Smooth muscle cell of the brain vasculature (primary cell): Measurements from ENCODE around the gene CLEC4C.
"Not testable (repeated sequence)": the region's sequence is repeated elsewhere in the genome, so short reads cannot be mapped to it uniquely, and the experiment has no call there.

Experiments
- DNase-seq: peaks from one replicate; pipeline ENCODE4 v3.0.0-alpha.2; 2012; ENCODE audit warnings: low read depth, low spot score

Gene CLEC4C, protein sequence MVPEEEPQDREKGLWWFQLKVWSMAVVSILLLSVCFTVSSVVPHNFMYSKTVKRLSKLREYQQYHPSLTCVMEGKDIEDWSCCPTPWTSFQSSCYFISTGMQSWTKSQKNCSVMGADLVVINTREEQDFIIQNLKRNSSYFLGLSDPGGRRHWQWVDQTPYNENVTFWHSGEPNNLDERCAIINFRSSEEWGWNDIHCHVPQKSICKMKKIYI

DNA sequence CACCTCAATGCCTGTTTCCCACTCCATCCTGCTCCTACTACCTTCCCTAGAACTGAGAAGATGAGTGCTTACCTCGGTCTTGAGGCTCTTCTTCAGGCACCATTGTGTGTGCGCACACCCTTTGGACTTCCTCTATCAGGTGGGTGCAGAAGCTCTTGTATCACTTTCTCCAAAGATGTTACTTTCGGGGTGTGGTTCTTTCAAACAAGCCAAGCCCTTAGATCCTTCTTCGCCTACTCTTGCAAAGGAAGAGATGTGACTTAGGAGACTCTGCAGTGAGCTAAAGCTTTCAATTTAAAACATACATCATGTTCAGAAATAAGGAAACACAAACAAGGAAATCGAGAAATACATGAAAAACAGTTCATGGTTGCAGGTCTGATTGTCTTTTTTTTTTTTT is at the start of gene CLEC4C:
CLEC4C (minus strand) TSS at position 130 of the 400 bp plus-strand sequence; CDS start at position 103, 27 bp downstream.
- DNase-seq, result no peak

DNA sequence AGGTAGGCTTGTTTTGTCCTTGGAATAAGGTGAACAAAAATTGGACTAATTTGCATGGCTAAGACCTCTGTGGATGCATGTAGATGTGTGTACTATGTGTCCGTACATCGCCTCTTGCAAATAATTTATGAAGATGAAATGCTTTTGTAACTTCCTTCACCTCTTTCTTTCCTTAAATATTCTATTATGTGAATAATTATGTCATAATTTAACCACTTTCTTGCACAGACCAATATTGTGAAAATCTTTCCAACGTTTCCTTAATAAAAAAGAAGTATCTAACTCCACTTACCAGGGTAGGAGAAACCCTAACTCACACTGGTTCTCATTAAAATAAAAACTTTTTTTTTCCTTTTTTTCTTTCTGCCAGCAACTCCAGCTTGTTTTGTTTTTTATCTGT is 46.0 kb upstream of the CLEC4C start:
- no peak for DNase-seq

DNA sequence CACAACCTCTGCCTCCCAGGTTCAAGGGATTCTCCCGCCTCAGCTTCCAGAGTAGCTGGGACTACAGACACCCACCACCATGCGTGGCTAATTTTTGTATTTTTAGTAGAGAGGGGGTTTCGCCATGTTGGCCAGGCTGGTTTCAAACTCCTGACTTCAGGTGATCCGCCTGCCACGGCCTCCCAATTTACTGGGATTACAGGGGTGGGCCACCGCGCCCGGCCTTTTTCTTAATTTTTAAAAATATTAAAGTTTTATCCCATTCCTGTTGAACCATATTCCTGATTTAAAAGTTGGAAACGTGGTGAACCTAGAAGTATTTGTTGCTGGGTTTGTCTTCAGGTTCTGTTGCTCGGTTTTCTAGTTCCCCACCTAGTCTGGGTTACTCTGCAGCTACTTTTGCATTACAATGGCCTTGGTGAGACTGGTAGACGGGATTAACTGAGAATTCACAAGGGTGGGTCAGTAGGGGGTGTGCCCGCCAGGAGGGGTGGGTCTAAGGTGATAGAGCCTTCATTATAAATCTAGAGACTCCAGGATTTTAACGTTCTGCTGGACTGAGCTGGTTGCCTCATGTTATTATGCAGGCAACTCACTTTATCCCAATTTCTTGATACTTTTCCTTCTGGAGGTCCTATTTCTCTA is 41.8 kb upstream of the CLEC4C start, which contains the start of gene NANOG:
NANOG (plus strand) TSS at position 519 of the 645 bp plus-strand sequence. CDS start 213 bp downstream, outside the sequence.
- not testable (repeated sequence) for DNase-seq

DNA sequence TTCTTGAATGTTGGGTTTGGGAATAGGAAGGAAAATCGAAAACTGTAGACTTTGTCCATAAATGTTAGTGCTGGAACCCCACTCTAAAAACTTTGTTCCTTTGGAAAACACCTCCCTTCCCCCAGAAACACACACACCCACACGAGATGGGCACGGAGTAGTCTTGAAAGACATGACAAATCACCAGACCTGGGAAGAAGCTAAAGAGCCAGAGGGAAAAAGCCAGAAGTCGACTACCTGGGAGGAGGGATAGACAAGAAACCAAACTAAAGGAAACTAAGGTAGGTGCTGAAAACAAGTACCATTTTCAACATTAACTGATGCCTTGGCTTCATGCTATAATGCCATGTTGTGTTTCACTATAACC is 41.1 kb upstream of the CLEC4C start:
- DNase-seq, result no peak

DNA sequence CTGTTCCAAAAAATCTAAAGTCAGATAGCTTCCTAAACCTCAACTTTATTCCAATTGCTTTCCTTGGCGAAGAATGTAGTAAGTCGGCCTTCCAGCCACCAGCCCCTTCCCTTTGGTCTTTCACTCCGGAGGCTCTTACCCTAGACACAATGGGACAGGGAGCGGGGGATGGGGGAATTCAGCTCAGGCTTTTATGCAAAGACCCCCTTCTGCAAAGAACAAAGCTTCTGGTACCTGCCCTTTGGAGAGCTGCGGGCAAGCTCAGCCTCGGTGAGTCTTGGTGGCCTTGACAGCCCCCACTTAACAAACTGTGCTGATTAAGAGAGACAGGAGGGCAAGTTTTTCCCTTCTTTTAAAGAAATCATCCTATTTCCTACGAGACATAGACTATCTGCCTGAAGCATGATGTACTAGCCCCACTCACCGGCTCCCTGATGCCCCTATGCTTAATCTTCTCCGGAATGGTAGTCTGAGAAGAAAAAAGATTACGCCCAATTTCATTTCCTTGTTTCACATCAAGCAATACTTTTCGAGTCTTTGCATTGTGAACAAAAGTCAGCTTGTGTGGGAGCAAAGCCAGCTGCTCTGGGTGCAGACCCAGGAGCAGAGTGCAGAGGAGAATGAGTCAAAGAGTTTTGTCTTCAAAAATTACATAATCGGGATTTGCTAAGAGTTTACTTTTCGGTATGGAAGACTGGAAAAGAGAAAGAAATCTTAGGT is 40.6 kb upstream of the CLEC4C start:
- DNase-seq, result no peak

DNA sequence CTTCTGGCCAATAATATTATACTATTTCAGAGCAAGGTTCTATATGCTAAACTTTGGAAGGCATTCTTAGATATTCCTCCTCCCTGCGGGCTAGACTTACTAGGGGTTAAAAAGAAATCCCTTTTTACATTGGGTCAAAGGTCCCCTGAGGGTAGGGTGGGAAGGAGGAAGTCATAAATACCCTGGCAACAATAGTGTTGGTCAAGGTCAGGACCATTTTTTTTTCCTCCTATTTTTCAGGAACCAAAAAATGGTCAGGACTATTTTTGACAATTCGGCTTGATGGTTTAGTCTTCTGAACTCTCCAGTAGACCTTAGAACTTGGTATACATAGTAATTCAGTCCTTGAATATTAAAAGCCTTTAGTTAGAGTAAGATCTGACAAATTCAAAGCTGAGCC is 37.5 kb upstream of the CLEC4C start:
- DNase-seq, result no peak

DNA sequence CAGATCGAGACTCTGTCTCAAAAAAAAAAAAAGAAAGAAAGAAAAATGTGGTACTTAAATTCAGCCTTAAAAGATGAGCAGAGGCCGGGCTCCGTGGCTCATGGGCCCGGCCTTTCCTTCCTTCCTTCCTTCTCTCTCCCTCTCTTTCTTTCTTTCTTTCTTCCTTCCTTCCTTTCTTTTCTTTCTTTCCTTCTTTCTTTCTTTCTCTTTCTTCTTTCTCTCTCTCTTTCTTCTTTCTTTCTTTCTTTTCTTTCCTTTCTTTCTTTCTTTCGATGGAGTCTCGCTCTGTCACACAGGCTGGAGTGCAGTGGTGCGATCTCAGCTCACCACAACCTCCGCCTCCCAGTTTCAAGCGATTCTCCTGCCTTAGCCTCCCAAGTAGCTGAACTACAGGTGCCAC is 36.3 kb upstream of the CLEC4C start:
- DNase-seq, result not testable (repeated sequence)

DNA sequence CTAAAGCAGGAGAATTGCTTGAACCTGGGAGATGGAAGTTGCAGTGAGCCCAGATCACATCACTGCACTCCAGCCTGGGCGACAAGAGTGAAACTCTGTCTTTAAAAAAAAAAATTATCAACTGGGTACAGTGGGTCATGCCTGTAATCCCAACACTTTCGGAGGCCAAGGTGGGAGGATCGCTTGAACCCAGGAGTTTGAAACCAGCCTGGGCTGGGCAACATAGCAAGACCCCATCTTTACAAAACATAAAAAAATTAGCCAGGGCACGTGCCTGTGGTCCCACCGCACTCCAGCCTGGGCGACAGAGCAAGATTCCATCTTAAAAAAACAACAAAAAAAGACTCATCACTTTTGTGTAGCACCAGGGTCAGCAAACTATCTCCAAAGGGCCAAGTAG is 34.9 kb upstream of the CLEC4C start:
- DNase-seq, result no peak

DNA sequence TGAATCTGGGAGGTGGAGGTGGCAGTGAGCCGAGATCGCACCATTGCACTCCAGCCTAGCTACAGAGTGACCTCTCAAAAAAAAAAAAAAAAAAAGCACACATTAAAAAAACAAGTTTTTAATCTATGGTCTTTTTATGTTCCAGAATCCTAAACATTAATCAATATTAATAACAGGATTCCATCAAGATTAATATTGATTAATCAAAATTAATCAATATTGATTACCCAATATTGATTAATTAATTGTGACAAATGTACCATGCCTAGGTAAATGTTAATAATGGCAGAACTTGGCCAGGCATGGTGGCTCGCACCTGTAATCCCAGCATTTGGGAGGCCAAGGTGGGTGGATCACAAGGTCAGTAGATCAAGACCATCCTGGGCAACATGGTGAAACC is 34.1 kb upstream of the CLEC4C start:
- DNase-seq, result no peak

DNA sequence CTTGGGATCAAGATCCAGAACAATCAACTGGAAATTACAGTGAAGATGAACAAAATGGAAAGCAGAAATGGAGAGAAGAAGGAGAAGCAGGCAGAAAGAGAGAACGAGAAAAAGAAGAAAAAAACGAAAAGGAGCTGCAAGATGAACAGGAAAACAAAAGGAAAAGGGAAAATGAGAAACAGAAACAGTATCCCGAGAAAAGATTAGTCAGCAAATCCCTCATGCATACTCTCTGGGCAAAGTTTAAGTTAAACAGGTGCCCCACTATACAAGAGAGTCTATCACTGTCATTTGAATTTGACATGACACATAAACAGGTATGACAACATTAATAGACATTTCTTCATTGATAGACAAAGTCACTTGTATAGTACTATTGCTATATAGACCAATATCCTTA is 22.8 kb upstream of the CLEC4C start:
- no peak for DNase-seq

DNA sequence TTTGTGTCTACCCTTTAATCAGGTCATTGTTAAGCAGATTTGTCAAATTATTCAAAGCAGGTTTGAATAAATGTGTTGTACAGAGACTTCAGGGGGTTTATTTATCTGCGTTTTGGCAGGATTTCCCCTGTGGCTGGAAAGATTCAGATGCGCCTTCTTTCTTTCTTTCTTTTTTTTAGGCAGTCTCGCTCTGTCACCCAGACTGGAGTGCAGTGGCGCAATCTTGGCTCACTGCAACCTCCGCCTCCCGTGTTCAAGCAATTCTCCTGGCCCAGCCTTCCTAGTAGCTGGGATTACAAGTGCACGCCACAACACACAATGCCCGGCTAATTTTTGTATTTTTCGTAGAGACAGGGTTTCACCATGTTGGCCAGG is 11.6 kb upstream of the CLEC4C start:
- DNase-seq, result no peak

DNA sequence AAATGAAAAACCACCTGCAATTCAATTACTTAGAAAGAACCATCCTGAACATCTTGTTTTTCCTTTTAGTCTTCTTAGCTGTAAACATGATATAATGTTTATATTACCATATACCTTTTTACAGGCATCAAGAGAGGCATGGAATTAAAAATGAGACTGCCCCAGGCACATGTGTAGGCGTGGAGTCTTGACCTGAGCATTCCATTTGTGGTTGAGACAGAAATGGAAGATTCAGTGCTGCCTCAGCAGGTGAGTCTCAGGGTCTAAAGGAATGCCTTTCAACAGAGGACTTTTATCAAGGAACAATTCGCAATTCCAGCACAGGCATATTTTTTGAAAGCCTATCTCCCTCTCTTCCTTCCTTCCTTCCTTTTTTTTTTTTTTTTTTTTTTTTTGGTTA is 9.8 kb upstream of the CLEC4C start:
- DNase-seq, result no peak

DNA sequence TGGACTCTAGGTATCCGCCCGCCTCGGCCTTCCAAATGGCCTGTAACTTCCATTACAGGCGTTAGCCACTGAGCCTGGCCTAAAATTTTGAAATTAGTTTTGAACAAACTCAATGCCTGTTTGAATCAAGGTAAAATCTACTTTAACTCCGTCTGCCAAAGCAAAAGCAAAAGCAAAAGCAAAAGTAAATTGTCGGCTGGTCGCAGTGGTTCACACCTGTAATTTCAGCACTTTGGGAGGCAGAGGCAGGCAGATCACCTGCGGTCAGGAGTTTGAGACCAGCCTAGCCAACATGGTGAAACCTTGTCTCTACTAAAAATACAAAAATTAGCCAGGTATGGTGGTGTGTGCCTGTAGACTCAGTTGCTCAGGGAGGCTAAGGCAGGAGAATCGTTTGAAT is 8.5 kb upstream of the CLEC4C start:
- DNase-seq, result not testable (repeated sequence)

DNA sequence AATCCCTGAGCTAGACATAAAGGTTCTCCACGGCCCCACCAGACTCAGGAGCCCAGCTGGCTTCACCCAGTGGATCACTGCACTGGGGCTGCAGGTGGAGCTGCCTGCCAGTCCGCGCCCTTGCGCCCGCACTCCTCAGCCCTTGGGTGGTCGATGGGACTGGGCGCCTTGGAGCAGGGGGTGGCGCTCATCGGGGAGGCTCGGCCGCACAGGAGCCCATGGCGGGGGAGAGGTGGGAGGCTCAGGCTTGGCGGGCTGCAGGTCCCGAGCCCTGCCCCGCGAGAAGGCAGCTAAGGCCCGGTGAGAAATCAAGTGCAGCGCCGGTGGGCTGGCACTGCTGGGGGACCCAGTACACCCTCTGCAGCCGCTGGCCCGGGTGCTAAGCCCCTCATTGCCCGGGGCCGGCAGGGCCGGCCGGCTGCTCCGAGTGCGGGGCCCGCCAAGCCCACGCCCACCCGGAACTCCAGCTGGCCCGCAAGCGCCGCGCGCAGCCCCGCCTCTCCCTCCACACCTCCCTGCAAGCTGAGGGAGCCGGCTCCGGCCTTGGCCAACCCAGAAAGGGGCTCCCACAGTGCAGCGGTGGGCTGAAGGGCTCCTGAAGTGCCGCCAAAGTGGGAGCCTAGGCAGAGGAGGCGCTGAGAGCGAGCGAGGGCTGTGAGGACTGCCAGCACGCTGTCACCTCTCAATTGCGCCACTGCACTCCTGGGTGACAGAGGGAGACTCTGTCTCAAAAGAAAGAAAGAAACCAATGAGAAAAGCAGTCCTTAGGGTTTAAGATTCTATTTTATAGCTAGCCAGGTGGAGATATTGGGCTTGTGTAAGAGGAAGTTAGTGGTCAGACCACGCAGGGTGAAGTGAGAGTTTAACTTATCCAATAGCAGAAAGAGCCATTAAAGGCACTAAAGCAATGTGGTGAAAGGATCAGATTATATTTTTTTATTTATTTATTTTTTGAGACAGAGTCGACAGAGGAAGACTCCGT is 5.1 kb upstream of the CLEC4C start:
- not testable (repeated sequence) for DNase-seq

DNA sequence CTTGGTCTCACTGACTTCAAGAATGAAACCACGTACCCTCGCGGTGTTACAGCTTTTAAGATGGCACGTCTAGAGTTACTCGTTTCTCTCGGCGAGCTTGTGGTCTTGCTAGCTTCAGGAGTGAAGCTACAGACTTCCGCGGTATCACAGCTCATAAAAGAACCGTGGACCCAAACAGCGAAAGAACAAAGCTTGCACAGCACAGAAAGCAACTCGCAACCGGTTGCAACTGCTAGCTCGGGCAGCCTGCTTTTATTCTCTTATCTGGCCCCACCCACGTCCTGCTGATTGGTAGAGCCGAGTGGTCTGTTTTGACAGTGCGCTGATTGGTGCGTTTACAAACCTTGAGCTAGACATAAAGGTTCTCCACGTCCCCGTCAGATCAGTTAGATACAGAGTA is 4.2 kb upstream of the CLEC4C start:
- no peak for DNase-seq

DNA sequence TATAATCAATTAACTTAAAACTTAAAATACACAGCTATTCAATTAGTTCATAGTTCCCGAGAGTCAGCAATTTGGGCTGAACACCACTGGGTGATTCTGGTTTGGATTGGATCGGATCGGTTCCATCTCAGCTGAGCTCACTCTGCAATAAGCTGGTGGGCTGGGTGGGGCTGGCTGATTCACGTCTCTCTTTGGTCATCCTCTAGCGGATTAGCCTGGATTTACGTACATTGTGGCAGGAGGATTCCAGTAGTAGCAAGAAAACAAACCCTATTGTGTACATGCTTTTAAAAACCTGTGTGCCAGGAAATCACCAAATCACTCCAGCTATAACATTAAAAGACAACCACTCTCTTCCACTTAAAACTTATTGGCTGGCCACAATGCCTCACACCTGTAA is 3.2 kb upstream of the CLEC4C start:
- no peak for DNase-seq

DNA sequence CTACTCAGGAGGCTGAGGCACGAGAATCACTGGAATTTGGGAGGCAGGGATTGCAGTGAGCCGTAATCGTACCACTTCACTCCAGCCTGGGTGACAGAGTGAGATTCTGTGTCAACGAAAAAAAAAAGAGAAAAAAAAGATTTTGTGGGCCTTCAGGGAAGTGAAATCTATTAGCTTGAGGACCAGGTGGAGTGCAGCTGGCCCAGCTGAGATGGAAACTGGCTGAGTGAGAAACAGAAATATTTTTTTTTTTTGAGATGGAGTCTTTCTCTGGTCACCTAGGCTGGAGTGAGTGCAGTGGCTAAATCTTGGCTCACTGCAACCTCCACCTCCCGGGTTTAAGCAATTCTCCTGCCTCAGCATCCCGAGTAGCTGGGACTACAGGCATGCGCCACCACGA is 2.3 kb upstream of the CLEC4C start:
- DNase-seq, result no peak

DNA sequence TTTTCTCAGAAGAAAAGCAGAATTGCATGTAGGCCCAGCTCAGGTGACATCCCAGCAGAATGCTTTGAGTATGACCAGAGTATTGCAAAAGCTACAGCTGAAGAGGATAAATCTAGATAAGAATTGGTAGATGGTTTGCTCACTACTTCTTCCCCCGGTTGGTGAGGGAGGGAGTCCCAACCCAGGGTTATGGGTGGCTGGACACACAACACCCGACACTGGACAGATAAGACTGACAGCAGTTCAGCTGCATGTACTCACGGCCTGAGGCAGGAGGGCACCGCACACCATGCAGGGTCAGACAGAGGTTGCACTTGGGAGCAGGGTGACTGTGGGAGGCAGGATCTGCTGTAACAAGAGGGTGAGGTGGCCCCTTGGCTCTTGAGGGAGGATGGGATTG is 1.7 kb upstream of the CLEC4C start:
- no peak for DNase-seq

DNA sequence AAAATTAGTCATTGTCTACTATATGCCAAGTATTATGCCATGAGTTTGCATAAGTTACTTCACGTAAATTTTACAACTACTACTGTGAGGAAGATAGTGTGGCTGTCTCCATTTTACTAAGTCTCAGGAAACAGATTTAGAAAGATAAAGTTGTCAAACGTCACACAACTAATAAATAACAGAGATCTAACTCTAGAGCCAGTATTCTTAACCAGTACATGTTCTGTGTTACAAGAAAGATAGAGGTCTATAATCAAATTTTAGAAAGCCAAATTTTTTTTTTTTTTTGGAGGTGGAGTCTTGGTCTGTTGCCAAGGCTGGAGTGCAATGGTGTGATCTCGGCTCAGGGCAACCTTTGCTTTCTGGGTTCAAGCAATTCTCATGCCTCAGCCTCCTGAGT is 14.2 kb downstream of the CLEC4C start:
- DNase-seq, result no peak

DNA sequence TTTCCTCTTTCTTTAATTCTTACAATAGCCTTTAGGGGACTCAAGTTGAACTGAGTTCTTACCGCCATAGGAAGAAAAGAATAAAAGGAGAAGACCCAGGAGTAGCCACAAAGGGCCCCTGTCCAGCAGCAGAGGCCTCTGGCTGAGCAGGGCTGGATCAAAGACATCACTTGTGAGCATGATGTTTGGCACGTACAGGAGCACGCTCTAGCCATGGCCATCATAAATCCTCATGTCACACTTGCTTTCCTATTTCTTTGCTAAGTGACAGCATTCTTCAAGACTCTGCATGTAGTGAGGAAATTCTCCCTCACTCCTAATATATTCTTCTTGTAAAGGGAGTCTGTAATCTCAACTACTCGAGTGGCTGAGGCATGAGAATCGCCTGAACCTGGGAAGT is 15.7 kb downstream of the CLEC4C start:
- DNase-seq, result no peak

DNA sequence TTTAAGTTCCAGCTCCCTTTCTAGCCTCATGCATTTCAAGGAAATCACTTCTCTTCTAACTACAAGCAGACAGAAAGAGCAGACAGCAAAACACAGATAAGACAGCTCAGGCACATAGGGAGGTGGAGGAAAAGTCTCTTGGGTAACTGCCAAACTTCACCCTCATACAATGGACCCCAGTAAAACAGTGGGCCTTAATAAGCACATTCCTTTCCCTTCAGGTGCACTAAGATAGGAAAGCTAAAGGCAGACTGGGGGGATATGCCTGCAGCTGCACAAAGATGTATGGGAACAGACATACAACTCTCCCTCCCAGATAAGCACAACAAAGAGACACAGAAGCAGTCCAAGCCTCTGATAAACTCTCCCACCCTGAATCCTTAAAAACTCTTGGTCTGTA is 16.2 kb downstream of the CLEC4C start:
- DNase-seq, result not testable (repeated sequence)

DNA sequence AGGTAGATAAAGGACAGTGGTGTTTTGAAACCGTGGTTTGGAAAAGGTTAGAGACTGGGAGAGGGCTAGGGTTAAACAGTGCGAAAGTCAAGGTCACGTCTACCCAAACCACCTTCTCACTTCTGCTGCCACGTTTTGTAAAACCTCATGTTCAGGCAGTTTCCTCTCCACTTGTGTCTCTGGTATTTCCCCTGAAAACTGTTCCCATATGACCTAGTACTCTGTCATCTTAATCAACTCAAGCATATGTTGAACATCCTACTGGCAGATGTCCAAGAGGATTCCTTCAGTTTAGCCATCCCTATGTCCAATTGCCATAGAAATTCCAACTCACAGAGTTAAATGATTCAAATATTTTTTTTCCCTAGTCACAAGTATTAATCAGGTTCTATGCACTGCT is 17.4 kb downstream of the CLEC4C start:
- DNase-seq, result no peak
